Placental epithelial cell (primary cell): ENCODE measurements around the gene RPGR. TPM values are rescaled to one million over a fixed set of nuclear protein-coding genes. Genes with fewer than 3 reads are reported as not detected.

Experiments
- small RNA-seq: library from RNA; depleted of rRNA; stranded (forward); fragments of <200 nt; gene quantifications from one replicate; pipeline ENCODE3, GENCODE V24; 2012
- total RNA-seq: library from RNA; depleted of rRNA; stranded (reverse); fragments of >200 nt; gene quantifications from 2 replicates; pipeline ENCODE4 v1.2.3, GENCODE V29; 2012

RPGR gene
- total RNA-seq, result 7.9 and 8.1 TPM in 2 replicates

GRCh38 chrX:38327007-38327774 is at the start of gene RPGR:
Gene RPGR, minus strand, starts transcription at chrX:38327509. Its CDS starts 142 bp downstream, at chrX:38327367.

GRCh38 chrX:38352362-38352761 is 25.1 kb upstream of the RPGR start, which contains the start of gene OTC:
Gene OTC, plus strand, starts transcription at chrX:38352604. Its CDS starts 93 bp downstream, at chrX:38352697.

GRCh38 chrX:38220415-38221390 is 106.6 kb downstream of the RPGR start, which contains the start of gene SRPX:
Gene SRPX, minus strand, starts transcription at chrX:38220871. Its CDS starts 79 bp downstream, at chrX:38220792.

Small RNA genes lying within 50 kb of the gene (small RNA-seq; reads per million reads assigned to genes)
- gene RF00322, result not detected

Other genes with a start within 250 kb of the RPGR start
- 2.7 and 5.1 TPM in 2 replicates for gene SRPX, start 106.6 kb downstream of the RPGR start, total RNA-seq
- gene OTC, start 25.1 kb upstream of the RPGR start, total RNA-seq, result not detected in 2 replicates
- gene TSPAN7, start 234.0 kb upstream of the RPGR start, total RNA-seq, result not detected in 2 replicates